Activated T-cell treated with anti-CD3 and anti-CD28 coated beads, Interleukin-2, amount 50 U/mL, for 4 hours (primary cell): ENCODE data around the gene PRMT2. TPM values are rescaled to one million over a fixed set of nuclear protein-coding genes. Genes with fewer than 3 reads are reported as not detected.

Source experiments
- ATAC-seq, 2 donors: fragments of 200-7000 bp; cut with Tn5 transposase; one replicate each; pipeline ENCODE4 v1.10.0; 2021
- DNase-seq: peaks from one replicate; pipeline ENCODE4 v3.0.0-alpha.2; 2020
- H3K27me3 Mint-ChIP-seq: one replicate; pipeline ENCODE4 v1.8.0; 2021; ENCODE audit warnings: low read depth, mixed read lengths
- H3K36me3 Mint-ChIP-seq: one replicate; pipeline ENCODE4 v1.8.0; 2022; ENCODE audit warnings: mixed read lengths; ENCODE audit not compliant: insufficient read depth
- H3K4me1 Mint-ChIP-seq: one replicate; pipeline ENCODE4 v1.8.0; 2021; ENCODE audit warnings: low read depth, mixed read lengths
- H3K4me3 Mint-ChIP-seq: one replicate; pipeline ENCODE4 v1.8.0; 2021; ENCODE audit warnings: mild to moderate bottlenecking, moderate library complexity, mixed read lengths
- H3K9me3 Mint-ChIP-seq: one replicate; pipeline ENCODE4 v1.8.0; 2021; ENCODE audit warnings: mixed read lengths
- total RNA-seq, 3 donors: library from RNA; stranded (reverse); gene quantifications; one replicate each; pipeline ENCODE4 v1.2.1, GENCODE V29; 2021

PRMT2 gene
- total RNA-seq, 3 donors from 2014 or later = 24.4 to 25.3 (median 24.7) TPM

- H3K4me1 Mint-ChIP-seq = peaks cover 50% of the 10 kb centered on the region
- no peak for ATAC-seq
- no peaks in the 10 kb centered on the region for H3K27me3 Mint-ChIP-seq
- DNase-seq = no peak
- H3K9me3 Mint-ChIP-seq = no peaks in the 10 kb centered on the region
- peaks cover 45% of the 10 kb centered on the region for H3K36me3 Mint-ChIP-seq
- H3K4me3 Mint-ChIP-seq = no peak overlapping the region
These were observed 8.1 kb downstream of the PRMT2 start for GRCh38 chr21:46643379-46644177.

- ATAC-seq = no peak
- no peak for DNase-seq
- Mint-ChIP-seq H3K4me3 (no peak overlapping the region), H3K36me3 (peaks cover 55% of the 10 kb centered on the region), H3K4me1 (peaks cover 32% of the 10 kb centered on the region), H3K9me3 (no peaks in the 10 kb centered on the region), H3K27me3 (no peaks in the 10 kb centered on the region)
These were observed 10.4 kb downstream of the PRMT2 start for GRCh38 chr21:46645840-46646239.

- ATAC-seq = no peak
- Mint-ChIP-seq H3K27me3 (no peaks in the 10 kb centered on the region), H3K4me3 (no peak overlapping the region), H3K4me1 (peaks cover 27% of the 10 kb centered on the region), H3K36me3 (peaks cover 58% of the 10 kb centered on the region), H3K9me3 (no peaks in the 10 kb centered on the region)
- no peak for DNase-seq
These were observed 11.2 kb downstream of the PRMT2 start for GRCh38 chr21:46646541-46647154.

GRCh38 chr21:46648539-46648938, 13.1 kb downstream of the PRMT2 start:
- no peak for ATAC-seq
- H3K4me3 Mint-ChIP-seq = no peak overlapping the region
- H3K27me3 Mint-ChIP-seq = no peaks in the 10 kb centered on the region
- H3K9me3 Mint-ChIP-seq = no peaks in the 10 kb centered on the region
- peaks cover 24% of the 10 kb centered on the region for H3K4me1 Mint-ChIP-seq
- no peak for DNase-seq
- peaks cover 73% of the 10 kb centered on the region for H3K36me3 Mint-ChIP-seq

GRCh38 chr21:46649356-46649755, 13.9 kb downstream of the PRMT2 start:
- Mint-ChIP-seq H3K36me3 (peaks cover 81% of the 10 kb centered on the region), H3K4me1 (peaks cover 24% of the 10 kb centered on the region), H3K27me3 (no peaks in the 10 kb centered on the region), H3K4me3 (no peak overlapping the region), H3K9me3 (peaks cover 3% of the 10 kb centered on the region)
- DNase-seq = no peak
- ATAC-seq = no peak

- no peak for DNase-seq
- Mint-ChIP-seq H3K4me1 (peaks cover 24% of the 10 kb centered on the region), H3K36me3 (peaks cover 85% of the 10 kb centered on the region), H3K4me3 (no peak overlapping the region), H3K27me3 (no peaks in the 10 kb centered on the region), H3K9me3 (peaks cover 13% of the 10 kb centered on the region)
- ATAC-seq = no peak
These were observed 15.1 kb downstream of the PRMT2 start for GRCh38 chr21:46650476-46651098.

GRCh38 chr21:46651121-46651520, 15.6 kb downstream of the PRMT2 start:
- Mint-ChIP-seq H3K36me3 (peaks cover 85% of the 10 kb centered on the region), H3K27me3 (no peaks in the 10 kb centered on the region), H3K9me3 (peaks cover 18% of the 10 kb centered on the region), H3K4me1 (peaks cover 21% of the 10 kb centered on the region), H3K4me3 (no peak overlapping the region)
- no peak for ATAC-seq
- no peak for DNase-seq

GRCh38 chr21:46655230-46655629, 19.8 kb downstream of the PRMT2 start:
- Mint-ChIP-seq H3K4me1 (peaks cover 7% of the 10 kb centered on the region), H3K27me3 (no peaks in the 10 kb centered on the region), H3K36me3 (peaks cover 76% of the 10 kb centered on the region), H3K9me3 (peaks cover 25% of the 10 kb centered on the region), H3K4me3 (no peak overlapping the region)
- ATAC-seq (no peak), DNase-seq (no peak)

GRCh38 chr21:46656820-46657219, 21.3 kb downstream of the PRMT2 start:
- DNase-seq = no peak
- ATAC-seq = no peak
- H3K9me3 Mint-ChIP-seq = peaks cover 25% of the 10 kb centered on the region
- no peaks in the 10 kb centered on the region for H3K27me3 Mint-ChIP-seq
- peaks cover 14% of the 10 kb centered on the region for H3K4me1 Mint-ChIP-seq
- H3K4me3 Mint-ChIP-seq = no peak overlapping the region
- H3K36me3 Mint-ChIP-seq = peaks cover 67% of the 10 kb centered on the region

GRCh38 chr21:46660505-46660904, 25.0 kb downstream of the PRMT2 start:
- no peak for DNase-seq
- Mint-ChIP-seq H3K4me3 (no peak overlapping the region), H3K27me3 (no peaks in the 10 kb centered on the region), H3K4me1 (peaks cover 14% of the 10 kb centered on the region), H3K36me3 (peaks cover 45% of the 10 kb centered on the region), H3K9me3 (peaks cover 13% of the 10 kb centered on the region)
- peak; percentile 76 to 78 for ATAC-seq

GRCh38 chr21:46661211-46661625, 25.7 kb downstream of the PRMT2 start:
- peaks cover 40% of the 10 kb centered on the region for H3K36me3 Mint-ChIP-seq
- peak overlapping the region; percentile 24 for H3K4me3 Mint-ChIP-seq
- H3K27me3 Mint-ChIP-seq = no peaks in the 10 kb centered on the region
- peaks cover 12% of the 10 kb centered on the region for H3K4me1 Mint-ChIP-seq
- peak in 1 of 2 donors; percentile 76 for ATAC-seq
- peak; percentile 53 for DNase-seq
- H3K9me3 Mint-ChIP-seq = peaks cover 6% of the 10 kb centered on the region

GRCh38 chr21:46661642-46662366, 26.3 kb downstream of the PRMT2 start:
- ATAC-seq = peak in 1 of 2 donors; percentile 23
- Mint-ChIP-seq H3K9me3 (peaks cover 1% of the 10 kb centered on the region), H3K27me3 (peaks cover 2% of the 10 kb centered on the region), H3K36me3 (peaks cover 34% of the 10 kb centered on the region), H3K4me1 (peaks cover 15% of the 10 kb centered on the region), H3K4me3 (peak overlapping the region; percentile 21)
- DNase-seq = no peak

GRCh38 chr21:46662367-46662654, 26.8 kb downstream of the PRMT2 start:
- Mint-ChIP-seq H3K4me3 (no peak overlapping the region), H3K4me1 (peaks cover 14% of the 10 kb centered on the region), H3K36me3 (peaks cover 29% of the 10 kb centered on the region), H3K9me3 (no peaks in the 10 kb centered on the region), H3K27me3 (peaks cover 3% of the 10 kb centered on the region)
- ATAC-seq (no peak), DNase-seq (no peak)

- no peak for ATAC-seq
- H3K27me3 Mint-ChIP-seq = peaks cover 3% of the 10 kb centered on the region
- H3K4me1 Mint-ChIP-seq = peaks cover 13% of the 10 kb centered on the region
- H3K4me3 Mint-ChIP-seq = no peak overlapping the region
- H3K9me3 Mint-ChIP-seq = no peaks in the 10 kb centered on the region
- H3K36me3 Mint-ChIP-seq = peaks cover 26% of the 10 kb centered on the region
- DNase-seq = no peak
These were observed 27.5 kb downstream of the PRMT2 start for GRCh38 chr21:46662765-46663500.
